Hematopoietic multipotent progenitor cell treated with erythropoietin and hydrocortisone succinate and interleukin-3 and kit ligand, for 15 days (in vitro differentiated cells): Measurements from ENCODE around the gene PRPF6.

Source experiments
- DNase-seq: peaks from one replicate; pipeline ENCODE4 v3.0.0-alpha.2; 2015; ENCODE audit warnings: low spot score

The PRPF6 gene

GRCh38 chr20:64077541-64077875, 96.6 kb downstream of the PRPF6 start:
- DNase-seq: no peak

- no peak for DNase-seq
Measured at GRCh38 chr20:64077876-64078551, 97.1 kb downstream of the PRPF6 start.

- no peak for DNase-seq
Measured at GRCh38 chr20:64078934-64079272, 98.0 kb downstream of the PRPF6 start.

- no peak for DNase-seq
Measured at GRCh38 chr20:64079273-64080012, 98.5 kb downstream of the PRPF6 start, which contains the start of gene RGS19. RGS19 (minus strand) TSS chr20:64079518; CDS start chr20:64076886, 2,632 bp downstream.

- DNase-seq: no peak
Measured at GRCh38 chr20:64080013-64080812, 99.3 kb downstream of the PRPF6 start, which contains the start of gene OPRL1. OPRL1 (plus strand) TSS chr20:64080082; CDS start chr20:64092721, 12,639 bp downstream.

GRCh38 chr20:64080813-64081623, 100.1 kb downstream of the PRPF6 start:
- no peak for DNase-seq

GRCh38 chr20:64081624-64081964, 100.7 kb downstream of the PRPF6 start:
- DNase-seq: no peak

- DNase-seq: no peak
Measured at GRCh38 chr20:64082126-64082731, 101.3 kb downstream of the PRPF6 start.
